Sigmoid colon (tissue), 4 donors: ENCODE measurements around the gene C3orf22.

Experiments
- POLR2A ChIP-seq, 2 donors: fragments of 450-650 bp; IDR thresholded peaks; one replicate each; pipeline ENCODE4 v1.6.1; 2016; ENCODE audit warnings: antibody characterized with exemption in 2 of 2, mild to moderate bottlenecking in 2 of 2, moderate library complexity in 2 of 2
- POLR2AphosphoS5 ChIP-seq, 4 donors: sonication (generic); formaldehyde crosslinking; IDR thresholded peaks; one replicate each; pipeline ENCODE4 v1.6.1; 2017; ENCODE audit warnings: antibody characterized with exemption in 4 of 4
- TF ChIP-seq, protein P1 (sequence below), 4 experiments: fragments of 450-650 bp in 3 of 4; fragments of 200-600 bp in 1 of 4; IDR thresholded peaks; one replicate each; pipeline ENCODE4 v1.5.1; 2016 to 2019; ENCODE audit warnings: antibody characterized with exemption in 4 of 4, mild to moderate bottlenecking in 3 of 4, moderate library complexity in 2 of 4

- TF ChIP-seq, protein P1, sequence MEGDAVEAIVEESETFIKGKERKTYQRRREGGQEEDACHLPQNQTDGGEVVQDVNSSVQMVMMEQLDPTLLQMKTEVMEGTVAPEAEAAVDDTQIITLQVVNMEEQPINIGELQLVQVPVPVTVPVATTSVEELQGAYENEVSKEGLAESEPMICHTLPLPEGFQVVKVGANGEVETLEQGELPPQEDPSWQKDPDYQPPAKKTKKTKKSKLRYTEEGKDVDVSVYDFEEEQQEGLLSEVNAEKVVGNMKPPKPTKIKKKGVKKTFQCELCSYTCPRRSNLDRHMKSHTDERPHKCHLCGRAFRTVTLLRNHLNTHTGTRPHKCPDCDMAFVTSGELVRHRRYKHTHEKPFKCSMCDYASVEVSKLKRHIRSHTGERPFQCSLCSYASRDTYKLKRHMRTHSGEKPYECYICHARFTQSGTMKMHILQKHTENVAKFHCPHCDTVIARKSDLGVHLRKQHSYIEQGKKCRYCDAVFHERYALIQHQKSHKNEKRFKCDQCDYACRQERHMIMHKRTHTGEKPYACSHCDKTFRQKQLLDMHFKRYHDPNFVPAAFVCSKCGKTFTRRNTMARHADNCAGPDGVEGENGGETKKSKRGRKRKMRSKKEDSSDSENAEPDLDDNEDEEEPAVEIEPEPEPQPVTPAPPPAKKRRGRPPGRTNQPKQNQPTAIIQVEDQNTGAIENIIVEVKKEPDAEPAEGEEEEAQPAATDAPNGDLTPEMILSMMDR (IDR thresholded peaks at IDR 0.05): no peak
- TF ChIP-seq POLR2A (IDR thresholded peaks at IDR 0.05) (no peak), POLR2AphosphoS5 (IDR thresholded peaks at IDR 0.05) (no peak)
These were observed 8.2 kb downstream of the C3orf22 start for GRCh38 chr3:126550488-126551051.
